Thyroid gland (tissue), 4 donors: ENCODE measurements around the gene RPTOR.

Experiments
- CTCF ChIP-seq, 6 experiments: fragments of 200-600 bp in 3 of 6; fragments of 450-650 bp in 3 of 6; sonication (generic) in 3 of 6; IDR thresholded peaks; one replicate each; pipeline ENCODE4 v1.5.1; 2016 to 2019; ENCODE audit warnings: antibody characterized with exemption in 6 of 6, mild to moderate bottlenecking in 2 of 6, inconsistent platforms in 1 of 6, moderate library complexity in 1 of 6
- POLR2A ChIP-seq, 2 donors: fragments of 450-650 bp; IDR thresholded peaks; one replicate each; pipeline ENCODE4 v1.6.1; 2017; ENCODE audit warnings: antibody characterized with exemption in 2 of 2, mild to moderate bottlenecking in 2 of 2, moderate library complexity in 1 of 2

DNA sequence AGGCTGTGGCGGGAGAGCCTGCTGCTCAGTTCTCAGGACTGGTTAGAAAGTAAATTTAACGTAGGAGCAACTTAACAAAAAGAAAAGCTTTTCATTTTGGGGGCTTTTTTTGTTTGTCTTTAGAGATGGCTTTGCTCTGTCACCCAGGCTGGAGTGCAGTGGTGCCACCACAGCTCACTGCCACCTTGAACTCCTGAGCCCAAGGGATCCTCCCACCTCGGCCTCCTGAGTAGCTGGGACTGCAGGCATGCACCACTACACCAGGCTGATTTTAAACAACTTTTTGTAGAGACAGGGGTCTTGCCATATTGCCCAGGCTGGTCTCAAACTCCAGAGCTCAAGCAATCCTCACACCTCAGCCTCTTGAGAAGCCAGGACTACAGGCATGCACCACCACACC is 205.0 kb downstream of the RPTOR start:
- no peak for TF ChIP-seq POLR2A (IDR thresholded peaks at IDR 0.05)
- no peak for TF ChIP-seq CTCF (IDR thresholded peaks at IDR 0.05)
